Fibroblast of villous mesenchyme (primary cell): ENCODE results near the gene IFT80. TPM values are rescaled to one million over a fixed set of nuclear protein-coding genes. Genes with fewer than 3 reads are reported as not detected.

Source experiments
- DNase-seq: peaks from one replicate; pipeline ENCODE4 v3.0.0-alpha.2; 2010; ENCODE audit warnings: low read depth
- H3K4me3 ChIP-seq: 2 replicates; pipeline ENCODE4 v1.5.1; 2011; ENCODE audit warnings: low read depth, mild to moderate bottlenecking, low read length
- small RNA-seq: library from RNA; depleted of rRNA; stranded (forward); fragments of <200 nt; gene quantifications from one replicate; pipeline ENCODE3, GENCODE V24; 2012
- total RNA-seq: library from RNA; depleted of rRNA; stranded (reverse); fragments of >200 nt; gene quantifications from 2 replicates; pipeline ENCODE4 v1.2.3, GENCODE V29; 2012
- TF ChIP-seq, protein P1 (sequence below): IDR thresholded peaks from 2 replicates; pipeline ENCODE4 v1.5.1; 2012; ENCODE audit warnings: low read depth, mild to moderate bottlenecking, low read length; ENCODE audit not compliant: insufficient read depth

The IFT80 gene
- total RNA-seq, 1 donor = 47.9 TPM

DNA sequence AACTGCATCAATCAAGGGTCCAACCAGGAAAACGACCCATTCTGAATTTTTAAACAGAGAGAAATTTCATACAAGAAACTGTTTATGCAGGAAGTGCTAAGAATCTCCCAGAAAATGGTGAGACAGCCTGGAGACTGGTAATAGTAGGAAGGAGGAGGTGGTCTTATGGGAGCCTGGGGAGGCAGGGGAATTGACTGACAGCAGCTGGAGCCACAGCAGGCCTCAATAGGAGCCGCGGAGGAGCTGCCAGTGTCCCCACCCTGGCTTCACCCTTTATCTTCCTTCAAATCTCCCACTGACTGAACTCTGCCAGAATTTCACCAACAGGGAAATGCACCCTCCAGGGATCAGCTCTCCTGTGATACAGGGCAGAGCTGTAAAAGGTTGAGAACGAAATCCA, 181.3 kb downstream of the IFT80 start:
- no peak for DNase-seq
- TF ChIP-seq, protein P1, sequence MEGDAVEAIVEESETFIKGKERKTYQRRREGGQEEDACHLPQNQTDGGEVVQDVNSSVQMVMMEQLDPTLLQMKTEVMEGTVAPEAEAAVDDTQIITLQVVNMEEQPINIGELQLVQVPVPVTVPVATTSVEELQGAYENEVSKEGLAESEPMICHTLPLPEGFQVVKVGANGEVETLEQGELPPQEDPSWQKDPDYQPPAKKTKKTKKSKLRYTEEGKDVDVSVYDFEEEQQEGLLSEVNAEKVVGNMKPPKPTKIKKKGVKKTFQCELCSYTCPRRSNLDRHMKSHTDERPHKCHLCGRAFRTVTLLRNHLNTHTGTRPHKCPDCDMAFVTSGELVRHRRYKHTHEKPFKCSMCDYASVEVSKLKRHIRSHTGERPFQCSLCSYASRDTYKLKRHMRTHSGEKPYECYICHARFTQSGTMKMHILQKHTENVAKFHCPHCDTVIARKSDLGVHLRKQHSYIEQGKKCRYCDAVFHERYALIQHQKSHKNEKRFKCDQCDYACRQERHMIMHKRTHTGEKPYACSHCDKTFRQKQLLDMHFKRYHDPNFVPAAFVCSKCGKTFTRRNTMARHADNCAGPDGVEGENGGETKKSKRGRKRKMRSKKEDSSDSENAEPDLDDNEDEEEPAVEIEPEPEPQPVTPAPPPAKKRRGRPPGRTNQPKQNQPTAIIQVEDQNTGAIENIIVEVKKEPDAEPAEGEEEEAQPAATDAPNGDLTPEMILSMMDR = no peak

DNA sequence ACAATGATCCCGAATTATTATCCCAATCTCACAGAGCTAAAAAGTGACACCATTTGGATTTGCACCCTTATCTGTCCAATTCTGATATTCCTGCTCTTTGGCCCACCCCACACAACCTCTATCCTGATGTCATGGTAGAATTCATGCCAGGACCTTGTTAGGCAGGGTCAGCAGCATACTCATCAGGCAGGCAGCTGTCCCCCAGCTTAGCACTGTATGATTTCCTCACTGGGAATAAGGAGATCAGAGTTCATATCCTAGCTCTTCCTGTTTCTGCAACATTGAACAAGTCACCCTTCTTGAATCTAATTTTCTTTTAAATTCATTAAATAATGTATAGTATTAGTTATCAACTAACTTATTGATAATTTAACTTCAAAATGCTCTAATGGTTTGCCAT, 185.8 kb downstream of the IFT80 start:
- no peak overlapping the region for H3K4me3 ChIP-seq
- DNase-seq = no peak
- TF ChIP-seq, protein P1 = no peak

More for the DNA sequence above, 181.3 kb downstream of the IFT80 start:
- H3K4me3 ChIP-seq = no peak overlapping the region

DNA sequence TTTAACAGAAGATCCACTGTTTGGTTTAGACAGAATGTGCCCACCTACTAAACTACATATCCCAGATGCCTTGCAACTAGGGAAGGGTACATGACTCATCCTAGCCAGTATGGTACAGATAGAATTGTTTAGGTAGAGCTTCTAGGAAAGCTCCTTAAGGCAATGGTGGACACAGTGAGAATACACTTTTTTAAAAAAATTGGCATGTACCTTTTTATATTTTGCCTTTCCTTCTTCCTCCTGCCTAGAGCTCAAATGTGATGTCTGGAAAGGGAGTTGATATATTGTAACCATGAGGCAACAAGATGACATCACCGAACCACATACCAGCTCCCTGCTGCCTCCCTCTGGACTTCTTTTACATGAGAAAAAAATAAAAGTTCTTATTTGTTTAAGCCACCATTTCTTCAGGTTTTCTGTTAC, 188.2 kb downstream of the IFT80 start:
- H3K4me3 ChIP-seq = no peak overlapping the region
- DNase-seq = peak; percentile 74
- TF ChIP-seq, protein P1 = peak; percentile 56

DNA sequence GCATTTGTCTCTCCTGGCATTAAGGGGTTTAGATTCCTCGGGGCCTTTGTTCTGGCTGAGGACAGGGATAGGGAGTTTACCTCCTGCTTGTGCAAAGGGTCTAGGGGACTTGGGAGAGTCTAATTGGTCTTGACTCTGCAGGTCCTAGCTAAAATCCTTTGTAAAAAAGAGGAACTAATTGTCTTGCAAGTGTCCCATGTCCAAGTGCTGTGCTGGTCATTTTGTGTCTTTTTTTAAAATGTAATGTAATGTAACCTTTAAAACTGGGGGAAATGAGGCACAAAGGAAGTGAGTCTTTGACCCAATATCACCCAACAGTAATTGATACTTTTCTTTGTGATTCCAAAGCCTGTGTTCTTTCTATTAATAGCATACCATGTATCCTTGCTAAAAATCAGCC, 188.7 kb downstream of the IFT80 start:
- no peak for DNase-seq
- TF ChIP-seq, protein P1 = no peak
- no peak overlapping the region for H3K4me3 ChIP-seq

Small RNAs within 50 kb of the gene (small RNA-seq; reads per million reads assigned to genes)
- gene MIR15B (9,945 reads per million, percentile 100 among the genes with 10 or more reads in this experiment), gene MIR16-2 (136 reads per million, percentile 97 among the genes with 10 or more reads in this experiment)

Other genes with a start within 250 kb of the IFT80 start
- gene C3orf80, start 173.8 kb downstream of the IFT80 start, total RNA-seq = 0.86 and 3.2 TPM in 2 replicates
- gene SMC4, start 425 bp upstream of the IFT80 start, total RNA-seq = 63.5 and 88.5 TPM in 2 replicates
- gene TRIM59, start 50.6 kb upstream of the IFT80 start, total RNA-seq = 29.6 and 47.5 TPM in 2 replicates
- 36.4 and 61.3 TPM in 2 replicates for gene KPNA4, start 166.3 kb upstream of the IFT80 start, total RNA-seq